Measurements from ENCODE around the gene LRRK1. TPM values are rescaled to one million over a fixed set of nuclear protein-coding genes. Genes with fewer than 3 reads are reported as not detected.

Gene LRRK1
- total and polyA plus RNA-seq, 2 experiments from 2014 or later, result 6.2 to 6.4 TPM

DNA sequence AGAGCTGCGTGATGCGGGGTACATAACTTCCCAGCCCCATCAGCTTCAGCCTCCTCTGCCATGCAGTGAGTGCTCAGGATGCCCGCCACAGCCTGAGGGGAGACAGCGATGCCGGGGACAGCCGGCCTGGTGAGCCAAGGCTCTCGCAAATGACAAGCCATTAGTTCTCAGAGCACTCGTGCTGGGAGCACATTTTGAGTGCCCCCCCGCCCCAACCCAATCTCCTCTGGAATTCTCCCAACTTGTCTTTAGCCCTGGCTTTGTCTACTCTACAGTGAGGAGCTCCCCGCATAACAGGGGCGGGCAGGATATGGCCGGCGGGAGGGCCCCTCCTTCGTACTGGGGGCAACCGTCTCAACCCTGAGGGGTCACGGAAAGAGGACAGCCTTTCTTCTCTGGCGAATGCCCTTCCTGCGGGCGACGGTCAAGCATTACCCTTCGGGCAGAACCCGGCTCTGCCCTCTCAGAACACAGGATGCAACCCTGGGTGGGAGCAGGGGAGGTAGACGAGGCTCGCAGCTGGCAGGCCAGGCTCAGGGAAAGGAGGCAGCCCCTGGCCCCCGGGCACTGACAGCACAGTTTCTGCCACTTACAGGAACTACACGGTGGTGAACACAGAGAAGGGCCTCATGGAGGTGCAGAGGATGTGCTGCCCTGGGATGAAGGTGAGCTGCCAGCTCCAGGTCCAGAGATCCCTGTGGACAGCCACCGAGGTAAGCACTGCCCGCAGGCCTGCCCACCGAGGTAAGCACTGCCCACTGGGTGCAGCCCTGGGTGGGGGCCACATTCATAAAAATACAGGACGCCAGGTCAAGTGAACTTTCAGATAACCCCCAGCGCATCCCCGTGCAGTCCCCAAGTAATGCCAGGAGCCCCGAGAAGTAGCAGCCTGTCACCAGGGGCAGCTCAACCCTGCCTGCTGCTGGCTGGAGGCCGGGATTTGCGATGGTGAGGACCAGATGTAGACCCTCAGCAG lies 141.7 kb downstream of the LRRK1 start:
- no peaks in the 10 kb centered on the region for H3K4me1 ChIP-seq (ENCODE audit: insufficient read depth)
- H3K36me3 ChIP-seq (ENCODE audit: low read depth), result no peaks in the 10 kb centered on the region
- no peak for DNase-seq
- H3K4me2 ChIP-seq (ENCODE audit: unreplicated experiment), result no peak overlapping the region
- H3K27ac ChIP-seq, result no peak overlapping the region
- H4K20me1 ChIP-seq (ENCODE audit: insufficient read depth), result no peaks in the 10 kb centered on the region
- no peaks in the 10 kb centered on the region for H3K9me2 ChIP-seq (ENCODE audit: insufficient read depth)
- H3F3A ChIP-seq (ENCODE audit: insufficient read depth), result no peaks in the 10 kb centered on the region
- no peaks in the 10 kb centered on the region for H3K9me3 ChIP-seq (ENCODE audit: low read depth)
- no peak for TF ChIP-seq EZH2phosphoT487 (IDR thresholded peaks at IDR 0.05; ENCODE audit: insufficient read depth, low read depth)
- no peak for TF ChIP-seq EZH2 (IDR thresholded peaks at IDR 0.05; ENCODE audit: insufficient read depth, poor library complexity, severe bottlenecking)
- H3K9ac ChIP-seq, result no peak overlapping the region
- H3K27me3 ChIP-seq (replicated peaks; ENCODE audit: insufficient read depth), result no peaks in the 10 kb centered on the region
- no peaks in the 10 kb centered on the region for H3K79me2 ChIP-seq (ENCODE audit: insufficient read depth)
- H2AFZ ChIP-seq, result no peak overlapping the region
- H3K4me3 ChIP-seq, result no peak overlapping the region
- in situ Hi-C loops (cut with MboI), result no loop called here
- 87 to 91% methylated on average over 34 to 35 of the region's 35 CpGs for WGBS, 2 experiments (ENCODE audit: low coverage in 1 of 2, low lambda C conversion rate in 2 of 2, missing lambda C conversion rate in 2 of 2)

DNA sequence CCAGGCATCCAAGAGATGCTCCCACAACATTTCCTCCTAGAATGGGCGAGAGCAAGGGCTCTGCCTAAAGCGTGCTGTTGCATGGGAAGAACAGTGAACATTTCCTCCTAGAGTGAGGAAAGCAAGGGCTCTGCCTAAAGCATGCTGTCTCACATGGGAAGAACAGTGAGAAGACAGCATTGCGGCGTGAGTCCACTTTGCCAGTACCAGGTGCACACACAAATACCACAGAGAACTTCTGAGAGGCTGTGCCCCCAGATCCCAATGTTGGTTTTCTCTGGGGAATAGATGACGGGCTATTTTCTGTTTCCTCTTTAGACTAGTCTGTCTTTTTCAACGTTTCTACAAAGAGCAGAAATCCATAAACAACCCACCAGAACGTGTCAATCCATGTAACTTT lies 142.9 kb downstream of the LRRK1 start:
- H3K9ac ChIP-seq, result no peak overlapping the region
- H4K20me1 ChIP-seq (ENCODE audit: insufficient read depth), result no peaks in the 10 kb centered on the region
- in situ Hi-C loops (cut with MboI), result no loop called here
- no peaks in the 10 kb centered on the region for H3K79me2 ChIP-seq (ENCODE audit: insufficient read depth)
- no peaks in the 10 kb centered on the region for H3K36me3 ChIP-seq (ENCODE audit: low read depth)
- TF ChIP-seq EZH2phosphoT487 (IDR thresholded peaks at IDR 0.05; ENCODE audit: insufficient read depth, low read depth) (no peak), EZH2 (IDR thresholded peaks at IDR 0.05; ENCODE audit: insufficient read depth, poor library complexity, severe bottlenecking) (no peak)
- no peaks in the 10 kb centered on the region for H3F3A ChIP-seq (ENCODE audit: insufficient read depth)
- H3K4me2 ChIP-seq (ENCODE audit: unreplicated experiment), result no peak overlapping the region
- H3K9me3 ChIP-seq (ENCODE audit: low read depth), result no peaks in the 10 kb centered on the region
- no peaks in the 10 kb centered on the region for H3K4me1 ChIP-seq (ENCODE audit: insufficient read depth)
- no peak overlapping the region for H3K4me3 ChIP-seq
- H3K27ac ChIP-seq, result no peak overlapping the region
- WGBS, 2 experiments (ENCODE audit: low coverage in 1 of 2, low lambda C conversion rate in 2 of 2, missing lambda C conversion rate in 2 of 2), result 77 to 88% methylated on average over 7 of the region's 7 CpGs
- H3K27me3 ChIP-seq (replicated peaks; ENCODE audit: insufficient read depth), result no peaks in the 10 kb centered on the region
- no peaks in the 10 kb centered on the region for H3K9me2 ChIP-seq (ENCODE audit: insufficient read depth)
- no peak overlapping the region for H2AFZ ChIP-seq
- DNase-seq, result no peak

DNA sequence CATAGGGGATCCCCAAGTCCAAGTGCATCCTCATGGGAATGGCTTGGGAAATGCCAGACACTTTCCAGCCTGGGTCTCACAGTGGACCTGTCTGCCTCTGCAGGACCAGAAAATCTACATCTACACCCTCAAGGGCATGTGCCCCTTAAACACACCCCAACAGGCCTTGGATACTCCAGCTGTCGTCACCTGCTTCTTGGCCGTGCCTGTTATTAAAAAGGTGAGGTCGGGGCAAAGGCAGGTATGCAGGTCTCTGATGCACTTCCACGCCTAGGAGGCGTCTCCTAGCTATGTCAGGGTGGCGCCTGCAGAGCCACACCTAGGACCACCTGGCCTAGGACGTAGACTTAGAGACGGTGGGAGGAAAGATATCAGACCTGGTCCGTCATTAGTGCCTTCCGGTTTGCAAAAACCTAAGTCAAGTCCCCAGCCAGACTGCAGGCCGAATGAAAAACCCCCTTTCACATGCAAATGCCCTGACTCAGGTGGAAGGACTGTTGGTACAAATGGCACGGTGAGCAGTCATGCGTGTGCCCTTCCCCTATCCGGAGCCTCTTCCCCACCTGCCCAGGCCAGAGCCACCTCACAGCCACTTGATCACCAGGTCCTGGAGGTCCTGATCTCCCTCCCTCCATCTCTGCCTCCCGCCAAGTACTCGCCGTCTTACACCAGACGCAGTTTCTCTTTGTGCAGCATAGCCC lies 143.5 kb downstream of the LRRK1 start:
- 84% methylated on average over 18 of the region's 18 CpGs for WGBS, 2 experiments (ENCODE audit: low coverage in 1 of 2, low lambda C conversion rate in 2 of 2, missing lambda C conversion rate in 2 of 2)
- Histone ChIP-seq H3K79me2 (ENCODE audit: insufficient read depth) (no peaks in the 10 kb centered on the region), H4K20me1 (ENCODE audit: insufficient read depth) (no peaks in the 10 kb centered on the region), H3K27ac (no peak overlapping the region), H2AFZ (no peak overlapping the region), H3K4me2 (ENCODE audit: unreplicated experiment) (no peak overlapping the region), H3K27me3 (replicated peaks; ENCODE audit: insufficient read depth) (no peaks in the 10 kb centered on the region), H3K4me3 (no peak overlapping the region), H3K9ac (no peak overlapping the region), H3K9me2 (ENCODE audit: insufficient read depth) (no peaks in the 10 kb centered on the region), H3K36me3 (ENCODE audit: low read depth) (no peaks in the 10 kb centered on the region), H3F3A (ENCODE audit: insufficient read depth) (no peaks in the 10 kb centered on the region), H3K4me1 (ENCODE audit: insufficient read depth) (no peaks in the 10 kb centered on the region), H3K9me3 (ENCODE audit: low read depth) (no peaks in the 10 kb centered on the region)
- no peak for DNase-seq
- in situ Hi-C loops (cut with MboI), result no loop called here
- no peak for TF ChIP-seq EZH2 (IDR thresholded peaks at IDR 0.05; ENCODE audit: insufficient read depth, poor library complexity, severe bottlenecking)
- no peak for TF ChIP-seq EZH2phosphoT487 (IDR thresholded peaks at IDR 0.05; ENCODE audit: insufficient read depth, low read depth)

DNA sequence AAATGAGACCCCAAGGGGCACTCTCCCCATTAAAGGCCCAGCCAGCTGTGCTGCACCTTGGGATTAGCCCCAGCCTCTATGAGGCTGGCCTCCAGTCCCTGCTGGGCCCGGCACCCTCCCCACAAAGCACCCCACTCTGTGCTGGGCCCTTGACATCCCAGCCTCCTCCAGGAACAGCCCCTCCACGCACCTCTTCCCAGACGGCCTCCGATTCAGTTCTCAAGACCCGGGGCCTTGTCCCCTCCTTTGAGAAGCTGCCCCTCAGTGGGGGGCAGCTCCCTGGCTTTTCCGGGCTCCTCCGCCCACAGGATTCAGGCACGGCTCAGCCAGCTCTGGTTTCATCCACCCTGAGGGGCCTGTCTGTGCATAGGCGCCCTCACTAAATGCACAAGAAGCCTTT lies 144.1 kb downstream of the LRRK1 start:
- in situ Hi-C loops (cut with MboI), result no loop called here
- Histone ChIP-seq H3F3A (ENCODE audit: insufficient read depth) (no peaks in the 10 kb centered on the region), H4K20me1 (ENCODE audit: insufficient read depth) (no peaks in the 10 kb centered on the region), H3K9me3 (ENCODE audit: low read depth) (no peaks in the 10 kb centered on the region), H3K4me3 (no peak overlapping the region), H3K79me2 (ENCODE audit: insufficient read depth) (no peaks in the 10 kb centered on the region), H3K9me2 (ENCODE audit: insufficient read depth) (no peaks in the 10 kb centered on the region), H3K27ac (no peak overlapping the region), H2AFZ (no peak overlapping the region), H3K27me3 (replicated peaks; ENCODE audit: insufficient read depth) (no peaks in the 10 kb centered on the region), H3K9ac (no peak overlapping the region), H3K36me3 (ENCODE audit: low read depth) (no peaks in the 10 kb centered on the region), H3K4me1 (ENCODE audit: insufficient read depth) (no peaks in the 10 kb centered on the region), H3K4me2 (ENCODE audit: unreplicated experiment) (no peak overlapping the region)
- TF ChIP-seq EZH2phosphoT487 (IDR thresholded peaks at IDR 0.05; ENCODE audit: insufficient read depth, low read depth) (no peak), EZH2 (IDR thresholded peaks at IDR 0.05; ENCODE audit: insufficient read depth, poor library complexity, severe bottlenecking) (no peak)
- DNase-seq, result no peak
- 86 to 90% methylated on average over 9 of the region's 9 CpGs for WGBS, 2 experiments (ENCODE audit: low coverage in 1 of 2, low lambda C conversion rate in 2 of 2, missing lambda C conversion rate in 2 of 2)
